ENCODE results near the gene SLC27A5.
"Not testable (repeated sequence)": the region's sequence is repeated elsewhere in the genome, so short reads cannot be mapped to it uniquely, and the experiment has no call there.

The SLC27A5 gene

DNA sequence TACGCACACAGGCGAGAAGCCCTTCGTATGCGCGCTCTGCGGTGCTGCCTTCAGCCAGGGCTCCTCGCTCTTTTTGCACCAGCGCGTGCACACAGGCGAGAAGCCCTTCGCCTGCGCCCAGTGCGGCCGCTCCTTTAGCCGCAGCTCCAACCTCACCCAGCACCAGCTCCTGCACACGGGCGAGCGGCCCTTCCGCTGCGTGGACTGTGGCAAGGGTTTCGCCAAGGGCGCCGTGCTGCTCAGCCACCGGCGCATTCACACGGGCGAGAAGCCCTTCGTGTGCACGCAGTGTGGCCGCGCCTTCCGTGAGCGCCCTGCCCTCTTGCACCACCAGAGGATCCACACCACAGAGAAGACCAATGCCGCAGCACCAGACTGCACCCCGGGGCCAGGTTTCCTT is 55.7 kb downstream of the SLC27A5 start:
- Histone ChIP-seq H3K27ac (ENCODE audit: low read length) (no peak overlapping the region), H3K9me3 (ENCODE audit: control insufficient read depth in 2 of 2, low read length in 2 of 2) (no peaks in the 10 kb centered on the region), H3K4me1 (ENCODE audit: control insufficient read depth, insufficient read depth, low read length) (peaks cover 2% of the 10 kb centered on the region), H3K4me3 (ENCODE audit: low read length in 2 of 2) (no peak overlapping the region), H3K27me3 (ENCODE audit: control insufficient read depth in 1 of 2, insufficient read depth in 2 of 2, low read length in 2 of 2) (no peaks in the 10 kb centered on the region), H3K9ac (ENCODE audit: low read length in 2 of 2) (no peak overlapping the region), H3K36me3 (ENCODE audit: control insufficient read depth in 2 of 2, insufficient read depth in 2 of 2, low read length in 2 of 2) (peaks cover 4 to 19% of the 10 kb centered on the region in 2 donors)

- no peak overlapping the region for H3K27ac ChIP-seq (ENCODE audit: low read length)
- H3K36me3 ChIP-seq (ENCODE audit: control insufficient read depth in 2 of 2, insufficient read depth in 2 of 2, low read length in 2 of 2): peaks cover 4 to 19% of the 10 kb centered on the region in 2 donors
- no peak overlapping the region for H3K4me3 ChIP-seq (ENCODE audit: low read length in 2 of 2)
- H3K9ac ChIP-seq (ENCODE audit: low read length in 2 of 2): no peak overlapping the region
- H3K27me3 ChIP-seq (ENCODE audit: control insufficient read depth in 1 of 2, insufficient read depth in 2 of 2, low read length in 2 of 2): no peaks in the 10 kb centered on the region
- no peaks in the 10 kb centered on the region for H3K9me3 ChIP-seq (ENCODE audit: control insufficient read depth in 2 of 2, low read length in 2 of 2)
- H3K4me1 ChIP-seq (ENCODE audit: control insufficient read depth, insufficient read depth, low read length): peaks cover 6% of the 10 kb centered on the region
Observed at GRCh38 chr19:58455306-58455705, 56.5 kb downstream of the SLC27A5 start.

DNA sequence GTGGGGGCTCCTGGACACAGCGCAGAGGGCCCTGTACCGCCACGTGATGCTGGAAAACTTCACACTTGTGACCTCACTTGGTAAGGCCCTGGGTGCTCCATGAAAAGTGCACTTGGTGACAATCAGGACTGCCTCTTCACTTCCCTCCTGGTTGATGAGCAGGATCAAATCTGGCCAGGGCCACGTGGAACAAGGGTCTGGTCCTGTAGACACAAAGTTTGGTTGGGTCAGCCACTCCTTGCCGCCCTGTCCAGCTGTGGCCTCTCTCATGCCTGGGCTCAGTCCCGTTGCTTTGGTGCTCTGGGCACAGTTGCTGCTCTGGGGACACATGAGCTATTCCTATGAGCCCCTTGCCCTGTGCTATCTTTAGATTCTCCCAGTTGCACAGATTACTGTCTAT is 58.0 kb downstream of the SLC27A5 start:
- no peaks in the 10 kb centered on the region for H3K9me3 ChIP-seq (ENCODE audit: control insufficient read depth in 2 of 2, low read length in 2 of 2)
- no peak overlapping the region for H3K4me3 ChIP-seq (ENCODE audit: low read length in 2 of 2)
- H3K27me3 ChIP-seq (ENCODE audit: control insufficient read depth in 1 of 2, insufficient read depth in 2 of 2, low read length in 2 of 2): no peaks in the 10 kb centered on the region
- H3K27ac ChIP-seq (ENCODE audit: low read length): no peak overlapping the region
- H3K9ac ChIP-seq (ENCODE audit: low read length in 2 of 2): no peak overlapping the region
- H3K36me3 ChIP-seq (ENCODE audit: control insufficient read depth in 2 of 2, insufficient read depth in 2 of 2, low read length in 2 of 2): peaks cover 4 to 19% of the 10 kb centered on the region in 2 donors
- H3K4me1 ChIP-seq (ENCODE audit: control insufficient read depth, insufficient read depth, low read length): peaks cover 6% of the 10 kb centered on the region

GRCh38 chr19:58451358-58452101 is 60.3 kb downstream of the SLC27A5 start, which contains the start of gene ZNF324B:
ZNF324B (plus strand) TSS chr19:58451622; CDS start chr19:58453702, 2,080 bp downstream.
- Histone ChIP-seq H3K27ac (ENCODE audit: low read length) (no peak within 1 kb of the TSS), H3K4me3 (ENCODE audit: low read length in 2 of 2) (peak within 1 kb of the TSS; percentile 66 to 87), H3K9me3 (ENCODE audit: control insufficient read depth in 2 of 2, low read length in 2 of 2) (no peaks in the 10 kb centered on the region), H3K9ac (ENCODE audit: low read length in 2 of 2) (peak within 1 kb of the TSS; percentile 64 to 77), H3K27me3 (ENCODE audit: control insufficient read depth in 1 of 2, insufficient read depth in 2 of 2, low read length in 2 of 2) (no peaks in the 10 kb centered on the region), H3K36me3 (ENCODE audit: control insufficient read depth in 2 of 2, insufficient read depth in 2 of 2, low read length in 2 of 2) (peaks cover 3 to 12% of the 10 kb centered on the region in 2 donors), H3K4me1 (ENCODE audit: control insufficient read depth, insufficient read depth, low read length) (peaks cover 6% of the 10 kb centered on the region)

DNA sequence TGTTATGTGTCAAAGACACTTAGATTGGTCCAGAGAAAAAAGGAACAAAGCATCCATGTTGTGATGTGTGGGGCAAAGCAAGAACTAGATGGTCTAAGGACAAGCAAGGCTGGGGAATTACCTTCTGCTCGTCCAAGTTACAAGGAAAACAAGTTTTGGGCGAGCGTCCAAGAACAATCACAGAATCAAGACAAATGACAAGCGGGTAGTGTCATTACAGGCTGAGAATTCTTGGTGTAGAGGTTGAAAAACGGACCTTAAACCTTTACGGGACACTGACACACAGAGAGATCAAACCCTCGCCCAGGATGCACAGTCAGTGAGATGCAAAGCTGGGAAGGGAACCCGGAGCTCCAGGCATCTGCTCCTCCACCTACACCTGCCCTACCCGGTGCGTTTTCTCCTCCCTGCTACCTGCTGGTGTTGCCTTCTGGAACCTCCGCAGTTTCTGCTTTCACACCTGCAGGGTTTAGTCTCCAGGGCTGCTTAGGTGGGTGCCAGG is 60.9 kb downstream of the SLC27A5 start:
- peak overlapping the region in 1 of 2 donors; percentile 77 for H3K9ac ChIP-seq (ENCODE audit: low read length in 2 of 2)
- peak overlapping the region; percentile 66 to 87 for H3K4me3 ChIP-seq (ENCODE audit: low read length in 2 of 2)
- H3K9me3 ChIP-seq (ENCODE audit: control insufficient read depth in 2 of 2, low read length in 2 of 2): no peaks in the 10 kb centered on the region
- H3K27me3 ChIP-seq (ENCODE audit: control insufficient read depth in 1 of 2, insufficient read depth in 2 of 2, low read length in 2 of 2): no peaks in the 10 kb centered on the region
- peaks cover 0 to 6% of the 10 kb centered on the region in 2 donors for H3K36me3 ChIP-seq (ENCODE audit: control insufficient read depth in 2 of 2, insufficient read depth in 2 of 2, low read length in 2 of 2)
- no peak overlapping the region for H3K27ac ChIP-seq (ENCODE audit: low read length)
- H3K4me1 ChIP-seq (ENCODE audit: control insufficient read depth, insufficient read depth, low read length): peaks cover 6% of the 10 kb centered on the region

- H3K4me3 ChIP-seq (ENCODE audit: low read length in 2 of 2); H3K27ac ChIP-seq (ENCODE audit: low read length); H3K27me3 ChIP-seq (ENCODE audit: control insufficient read depth in 1 of 2, insufficient read depth in 2 of 2, low read length in 2 of 2); H3K9ac ChIP-seq (ENCODE audit: low read length in 2 of 2); H3K9me3 ChIP-seq (ENCODE audit: control insufficient read depth in 2 of 2, low read length in 2 of 2); H3K36me3 ChIP-seq (ENCODE audit: control insufficient read depth in 2 of 2, insufficient read depth in 2 of 2, low read length in 2 of 2); H3K4me1 ChIP-seq (ENCODE audit: control insufficient read depth, insufficient read depth, low read length): not testable (repeated sequence)
Observed at GRCh38 chr19:58449980-58450379, 61.8 kb downstream of the SLC27A5 start.

GRCh38 chr19:58448860-58449259 is 62.9 kb downstream of the SLC27A5 start:
- H3K27me3 ChIP-seq (ENCODE audit: control insufficient read depth in 1 of 2, insufficient read depth in 2 of 2, low read length in 2 of 2); H3K9me3 ChIP-seq (ENCODE audit: control insufficient read depth in 2 of 2, low read length in 2 of 2); H3K9ac ChIP-seq (ENCODE audit: low read length in 2 of 2); H3K4me3 ChIP-seq (ENCODE audit: low read length in 2 of 2); H3K4me1 ChIP-seq (ENCODE audit: control insufficient read depth, insufficient read depth, low read length); H3K36me3 ChIP-seq (ENCODE audit: control insufficient read depth in 2 of 2, insufficient read depth in 2 of 2, low read length in 2 of 2); H3K27ac ChIP-seq (ENCODE audit: low read length): not testable (repeated sequence)

All from stomach smooth muscle (tissue), 2 donors.